COLO668 (cell line): ENCODE measurements around the gene FAM20A.

Source experiments
- DNase-seq: peaks from one replicate; lab custom pipeline; 2025; ENCODE audit not compliant: unreplicated experiment; lab: John Stamatoyannopoulos, UW

Gene FAM20A

GRCh38 chr17:68600931-68601564, at the start of gene FAM20A:
Gene FAM20A (minus strand): TSS chr17:68601367. CDS start chr17:68600666, 701 bp downstream.
- DNase-seq: peak; percentile 46

DNA sequence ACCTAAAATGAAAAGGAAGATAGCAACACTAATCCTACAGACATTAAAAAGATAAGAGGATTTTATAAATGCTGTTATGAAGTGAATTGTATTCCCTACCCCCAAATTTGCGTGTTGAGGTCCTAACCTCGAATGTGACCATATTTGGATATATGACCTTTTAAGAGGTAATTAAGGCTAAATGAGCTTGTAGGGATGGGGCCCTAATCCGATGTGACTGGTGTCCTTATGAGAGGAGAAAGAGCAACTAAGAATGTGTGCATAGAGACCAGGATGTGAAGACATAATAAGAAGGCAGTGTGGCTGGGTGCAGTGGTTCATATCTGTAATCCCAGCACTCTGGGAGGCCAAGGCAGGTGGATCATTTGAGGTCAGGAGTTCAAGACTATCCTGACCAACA, 48.2 kb upstream of the FAM20A start:
- no peak for DNase-seq

DNA sequence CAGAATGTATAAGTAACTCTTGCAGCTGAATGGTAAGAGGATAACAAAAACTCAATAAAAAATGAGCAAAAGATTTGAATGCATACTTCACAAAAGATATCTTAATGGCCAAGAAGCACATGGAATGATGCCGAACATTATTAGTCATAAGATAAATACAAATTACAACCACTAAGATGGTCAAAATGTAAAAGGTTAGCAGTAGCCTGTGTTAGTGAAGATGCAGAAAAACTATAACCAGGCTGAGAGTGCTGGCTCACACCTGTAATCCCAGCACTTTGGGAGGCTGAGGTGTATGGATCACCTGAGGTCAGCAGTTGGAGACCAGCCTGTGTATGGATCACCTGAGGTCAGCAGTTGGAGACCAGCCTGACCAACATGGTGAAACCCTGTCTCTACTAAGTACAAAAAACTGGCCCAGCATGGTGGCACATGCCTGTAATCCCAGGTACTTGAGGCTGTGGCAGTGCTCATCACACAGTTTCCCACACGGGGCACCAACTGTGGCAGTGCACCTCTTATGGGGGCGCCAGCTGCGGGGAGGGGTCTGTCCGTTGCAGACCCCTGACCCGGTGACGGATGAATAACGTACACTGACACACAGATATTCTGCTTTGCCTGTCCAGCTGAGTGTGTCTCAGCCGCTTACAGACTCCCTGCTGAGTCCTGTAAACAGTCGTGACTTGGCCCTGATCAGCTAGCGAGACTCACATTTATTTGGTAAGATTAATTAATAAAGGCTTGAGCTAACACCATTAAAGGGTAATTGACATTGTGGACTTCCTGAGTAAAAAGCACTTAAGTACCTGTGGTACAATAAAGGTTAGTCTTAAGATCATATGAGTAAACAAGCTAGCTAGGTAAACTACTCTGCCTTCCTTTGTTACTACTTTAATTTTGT, 45.7 kb upstream of the FAM20A start:
- no peak for DNase-seq

GRCh38 chr17:68642118-68642412, 40.9 kb upstream of the FAM20A start:
- no peak for DNase-seq

- DNase-seq: no peak
Observed at GRCh38 chr17:68641276-68642117, 40.3 kb upstream of the FAM20A start.

DNA sequence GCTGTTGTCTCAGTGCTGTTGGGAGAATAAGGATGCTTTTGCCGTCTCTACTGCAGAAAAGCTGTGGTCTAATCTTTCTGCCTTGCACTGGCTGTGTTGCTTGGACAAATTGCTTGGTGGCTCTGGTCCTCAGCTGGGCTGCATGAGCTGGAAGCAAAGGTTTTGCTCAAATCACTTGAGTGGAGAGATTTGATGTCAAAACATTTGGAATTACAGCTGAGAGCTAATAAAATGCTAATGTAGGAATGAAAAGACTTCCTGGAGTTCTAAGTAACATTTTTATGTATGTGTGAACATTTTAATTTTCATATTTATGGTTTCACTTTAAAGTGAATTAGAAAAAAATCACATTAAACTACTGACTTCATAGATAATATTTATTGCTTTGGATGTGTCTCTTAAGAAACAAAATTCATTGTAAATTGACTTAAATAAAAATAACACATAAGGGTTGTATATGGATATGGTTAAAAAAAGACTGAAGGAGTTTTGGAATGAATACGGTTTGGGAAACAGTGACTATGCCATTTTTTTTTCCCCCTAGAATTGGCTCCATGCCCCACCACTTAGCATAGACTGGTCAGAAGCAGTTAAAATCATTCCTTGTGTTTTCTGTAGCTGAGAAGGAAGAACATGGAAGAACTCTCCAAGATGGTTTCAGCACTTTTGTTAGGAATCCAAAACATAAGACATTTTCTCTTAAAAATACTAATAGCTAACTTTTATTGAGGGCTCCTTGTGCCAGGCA, 39.2 kb upstream of the FAM20A start:
- DNase-seq: no peak

GRCh38 chr17:68634345-68634876, 33.2 kb upstream of the FAM20A start:
- DNase-seq: no peak

- no peak for DNase-seq
Observed at GRCh38 chr17:68628576-68628957, 27.4 kb upstream of the FAM20A start.

GRCh38 chr17:68627956-68628575, 26.9 kb upstream of the FAM20A start:
- no peak for DNase-seq

DNA sequence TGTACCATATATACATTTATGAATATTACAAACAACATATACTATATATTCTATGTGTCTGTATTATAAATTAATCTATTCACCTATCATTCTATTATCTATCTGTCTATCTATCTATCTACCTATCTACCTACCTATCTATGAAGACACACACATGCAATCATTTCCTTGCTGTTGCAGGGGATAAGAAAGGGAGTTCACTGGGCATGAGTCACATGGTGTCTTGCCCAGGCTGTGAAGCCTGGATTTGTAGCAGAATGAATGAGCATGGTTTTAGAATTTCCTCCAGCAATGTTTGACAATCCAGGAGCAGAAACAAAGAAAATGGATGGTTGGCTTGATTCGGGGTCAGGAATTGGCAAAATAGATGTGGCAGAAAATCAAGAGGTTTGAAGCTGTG, 23.2 kb upstream of the FAM20A start:
- DNase-seq: no peak

DNA sequence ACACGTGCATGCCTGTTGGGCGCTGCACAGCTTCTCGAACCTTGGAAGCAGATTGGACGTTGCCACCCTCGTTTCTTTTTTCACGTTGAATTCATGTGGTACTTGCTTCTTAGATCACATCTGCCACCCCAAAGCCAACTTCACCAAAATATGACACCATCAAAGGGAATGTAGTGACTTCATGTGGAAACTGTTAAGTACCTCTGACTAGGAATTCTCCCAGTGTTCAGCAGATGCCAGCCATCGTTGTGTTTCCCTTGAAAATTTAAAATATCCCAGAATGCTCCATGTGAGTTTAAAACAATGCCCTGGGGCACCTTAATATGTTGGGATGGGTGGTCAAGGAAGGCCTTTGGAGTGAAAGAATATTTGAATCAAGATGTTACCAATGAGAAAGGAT, 22.6 kb upstream of the FAM20A start:
- no peak for DNase-seq

GRCh38 chr17:68622423-68622822, 21.3 kb upstream of the FAM20A start:
- DNase-seq: no peak

DNA sequence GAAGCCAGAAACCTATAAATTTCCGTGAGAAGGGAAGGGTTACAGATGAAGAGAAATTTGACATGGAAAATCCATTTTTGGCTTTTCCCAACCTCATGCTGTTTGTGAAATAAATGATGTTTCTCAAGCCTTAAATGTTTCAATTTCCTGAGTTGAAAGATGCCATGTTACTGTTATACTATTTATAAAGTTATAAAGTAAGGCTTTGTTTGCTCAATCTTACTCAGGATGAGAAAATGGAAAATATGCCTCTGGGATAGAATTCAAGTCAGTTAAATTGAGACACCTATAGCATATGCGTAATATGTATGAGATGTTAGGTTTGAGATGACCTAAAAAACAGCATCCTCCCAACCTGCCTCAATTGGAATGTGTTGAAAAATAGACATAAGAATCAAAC, 19.9 kb upstream of the FAM20A start:
- no peak for DNase-seq

GRCh38 chr17:68616334-68616733, 15.2 kb upstream of the FAM20A start:
- no peak for DNase-seq

DNA sequence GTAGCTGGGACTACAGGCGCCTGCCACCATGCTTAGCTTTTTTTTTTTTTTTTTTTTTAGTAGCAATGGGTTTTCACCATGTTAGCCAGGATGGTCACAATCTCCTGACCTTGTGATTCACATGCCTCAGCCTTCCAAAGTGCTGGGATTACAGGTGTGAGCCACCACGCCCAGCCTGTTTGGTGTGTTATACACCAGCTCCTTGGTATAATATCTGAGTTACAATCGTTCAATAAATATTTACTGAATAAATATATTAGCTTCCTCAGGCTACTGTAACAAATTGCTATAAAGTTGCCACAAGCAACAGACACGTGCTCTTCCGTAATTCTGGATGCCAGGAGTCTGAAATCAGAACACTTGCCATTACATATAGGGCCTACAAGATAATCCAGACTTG, 13.6 kb upstream of the FAM20A start:
- DNase-seq: no peak

- peak; percentile 36 for DNase-seq
Observed at GRCh38 chr17:68613739-68614298, 12.7 kb upstream of the FAM20A start.

GRCh38 chr17:68612923-68613292, 11.7 kb upstream of the FAM20A start:
- DNase-seq: no peak

DNA sequence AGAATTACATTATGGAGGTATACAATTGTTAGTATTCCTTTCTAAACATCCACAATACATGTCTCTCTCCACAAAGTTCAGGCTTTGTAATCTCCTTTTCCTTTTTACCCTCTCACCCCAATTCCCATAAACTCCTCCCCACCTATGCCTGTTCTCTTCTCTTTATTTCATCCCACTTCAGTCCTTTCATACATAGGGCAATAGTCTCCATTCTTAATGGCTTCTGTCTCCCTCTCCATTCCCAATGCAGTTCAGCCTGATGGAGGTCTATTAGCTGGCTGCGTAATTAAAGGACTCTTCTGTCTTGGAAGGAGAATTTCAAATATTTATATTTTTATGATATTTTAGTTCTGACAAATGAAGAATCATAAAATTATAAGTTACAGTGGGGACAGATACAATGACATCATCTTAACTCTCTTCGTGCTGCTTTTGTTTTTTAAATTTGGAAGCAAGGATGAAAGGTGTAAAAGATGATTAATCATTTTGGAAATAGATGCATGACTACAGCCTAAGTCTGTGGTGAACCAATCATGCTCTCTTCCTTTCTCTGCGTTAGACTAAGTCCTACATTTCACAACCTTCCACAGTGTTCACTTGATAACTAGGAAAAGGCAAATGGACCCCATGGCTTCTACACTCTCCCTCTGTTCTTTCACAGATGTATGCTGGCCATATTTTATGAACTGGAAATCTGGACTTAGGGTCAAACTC, 11.2 kb upstream of the FAM20A start:
- DNase-seq: no peak
